Measurements from ENCODE around the gene CEP85. TPM values are rescaled to one million over a fixed set of nuclear protein-coding genes. Genes with fewer than 3 reads are reported as not detected.

The CEP85 gene
- total RNA-seq, 2 experiments from 2014 or later, result 47.1 to 55.2 TPM

DNA sequence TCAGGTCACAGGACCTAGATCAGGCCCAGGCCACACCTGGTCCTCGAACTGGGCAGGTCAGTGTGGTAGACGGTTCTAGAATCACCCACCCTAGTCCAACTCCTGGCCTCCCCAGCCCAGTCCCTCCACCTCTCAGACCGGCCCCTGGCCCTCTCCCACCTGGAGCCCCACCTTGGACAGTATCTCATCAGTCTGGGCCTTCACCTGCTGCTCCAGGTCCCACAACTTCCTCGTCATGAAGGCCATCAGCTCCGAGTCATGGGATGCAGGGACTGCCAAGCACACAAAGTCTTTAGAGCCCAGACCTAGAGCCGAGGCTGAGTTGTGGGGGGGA is 63.8 kb downstream of the CEP85 start:
- intact Hi-C loops (cut with micrococcal nuclease; ENCODE audit: unreplicated experiment), result no loop called here
- no peak overlapping the region for H3K4me3 ChIP-seq (ENCODE audit: low read depth, low read length, poor library complexity, severe bottlenecking)
- peaks cover 48% of the 10 kb centered on the region for H3K4me1 ChIP-seq (ENCODE audit: insufficient read depth, low read length, poor library complexity, severe bottlenecking)
- ChIA-PET POLR2A (interaction anchor here (0.6 to 2.4 kb wide), 2 partner anchors 18 to 857 kb away, joined by 3 to 13 read pairs; partner anchors contain the start of gene SLC9A1), CTCF (ENCODE audit: unreplicated experiment) (no interaction called here)
- no peak overlapping the region for H2AFZ ChIP-seq (ENCODE audit: low read length)
- no TSS peak for BruUV-seq (replicated peaks)
- no peaks in the 10 kb centered on the region for H3K9me2 ChIP-seq (ENCODE audit: insufficient read depth, low read length)
- H3K79me2 ChIP-seq (ENCODE audit: insufficient read depth, low read depth, low read length), result peaks cover 3% of the 10 kb centered on the region; the same call in 1 of the 2 replicates
- DNase-seq (ENCODE audit: low spot score), result no peak
- no peak overlapping the region for H3K4me2 ChIP-seq (ENCODE audit: low read length)
- H3K27ac ChIP-seq (ENCODE audit: low read depth, low read length, poor library complexity, severe bottlenecking), result peak overlapping the region; percentile 11
- TF ChIP-seq EZH2phosphoT487 (IDR thresholded peaks at IDR 0.05; ENCODE audit: borderline replicate concordance, low read depth, low read length), result no peak
- TF ChIP-seq, protein P1, sequence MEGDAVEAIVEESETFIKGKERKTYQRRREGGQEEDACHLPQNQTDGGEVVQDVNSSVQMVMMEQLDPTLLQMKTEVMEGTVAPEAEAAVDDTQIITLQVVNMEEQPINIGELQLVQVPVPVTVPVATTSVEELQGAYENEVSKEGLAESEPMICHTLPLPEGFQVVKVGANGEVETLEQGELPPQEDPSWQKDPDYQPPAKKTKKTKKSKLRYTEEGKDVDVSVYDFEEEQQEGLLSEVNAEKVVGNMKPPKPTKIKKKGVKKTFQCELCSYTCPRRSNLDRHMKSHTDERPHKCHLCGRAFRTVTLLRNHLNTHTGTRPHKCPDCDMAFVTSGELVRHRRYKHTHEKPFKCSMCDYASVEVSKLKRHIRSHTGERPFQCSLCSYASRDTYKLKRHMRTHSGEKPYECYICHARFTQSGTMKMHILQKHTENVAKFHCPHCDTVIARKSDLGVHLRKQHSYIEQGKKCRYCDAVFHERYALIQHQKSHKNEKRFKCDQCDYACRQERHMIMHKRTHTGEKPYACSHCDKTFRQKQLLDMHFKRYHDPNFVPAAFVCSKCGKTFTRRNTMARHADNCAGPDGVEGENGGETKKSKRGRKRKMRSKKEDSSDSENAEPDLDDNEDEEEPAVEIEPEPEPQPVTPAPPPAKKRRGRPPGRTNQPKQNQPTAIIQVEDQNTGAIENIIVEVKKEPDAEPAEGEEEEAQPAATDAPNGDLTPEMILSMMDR (conservative IDR thresholded peaks at IDR 0.05; ENCODE audit: low read length), result no peak
- no peaks in the 10 kb centered on the region for H4K20me1 ChIP-seq (ENCODE audit: insufficient read depth, low read length)
- H3K9me3 ChIP-seq (ENCODE audit: low read length), result no peaks in the 10 kb centered on the region
- H3K36me3 ChIP-seq (ENCODE audit: insufficient read depth, low read length), result peaks cover 65% of the 10 kb centered on the region

DNA sequence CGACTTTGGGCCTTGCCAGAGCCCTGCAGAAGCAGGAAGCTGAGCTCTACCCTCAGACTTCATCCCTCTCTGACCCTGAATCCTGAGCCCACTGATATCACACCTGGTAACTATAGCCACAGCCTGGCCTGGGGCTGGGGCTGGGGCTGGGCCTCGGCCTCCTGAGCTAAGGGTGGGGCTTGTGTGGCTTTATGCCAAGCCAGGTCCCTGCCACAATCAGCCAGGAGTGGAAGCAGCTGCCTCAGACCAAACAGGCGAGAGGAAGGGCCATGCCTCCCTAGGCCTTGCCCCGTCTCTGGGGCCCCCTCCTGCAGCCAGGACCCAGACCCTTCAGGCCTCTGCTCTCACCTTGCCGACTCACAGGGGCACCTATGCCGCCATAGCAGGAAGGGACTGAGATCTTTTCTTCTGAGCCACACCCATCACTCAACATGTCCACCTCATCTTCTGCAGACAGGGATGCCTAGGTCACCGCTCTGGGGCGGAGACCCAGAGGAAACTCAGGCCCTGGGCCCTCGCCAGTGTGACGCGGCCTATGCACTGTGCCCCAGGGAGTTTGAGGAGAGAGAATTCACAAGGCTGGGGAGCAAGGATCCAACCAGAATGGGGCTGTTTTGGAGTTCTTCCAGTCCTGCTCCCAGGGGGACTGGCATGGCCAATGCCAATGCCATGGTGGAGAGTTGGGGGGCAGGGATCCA is 66.7 kb downstream of the CEP85 start:
- H3K36me3 ChIP-seq (ENCODE audit: insufficient read depth, low read length), result peaks cover 49% of the 10 kb centered on the region; the same call in 1 of the 2 replicates
- no peak overlapping the region for H3K4me2 ChIP-seq (ENCODE audit: low read length)
- TF ChIP-seq EZH2phosphoT487 (IDR thresholded peaks at IDR 0.05; ENCODE audit: borderline replicate concordance, low read depth, low read length), result no peak
- TF ChIP-seq, protein P1 (conservative IDR thresholded peaks at IDR 0.05; ENCODE audit: low read length), result no peak
- intact Hi-C loops (cut with micrococcal nuclease; ENCODE audit: unreplicated experiment), result no loop called here
- H3K4me3 ChIP-seq (ENCODE audit: low read depth, low read length, poor library complexity, severe bottlenecking), result no peak overlapping the region
- ChIA-PET POLR2A (interaction anchor here (0.7 to 3.0 kb wide), 3 partner anchors 9 to 17 kb away, joined by 3 to 15 read pairs (median 7); partner anchors contain the start of gene CD52), CTCF (ENCODE audit: unreplicated experiment) (interaction anchor here (1.2 kb wide), 1 partner anchor 21 kb away, joined by 4 read pairs; no protein-coding TSS in a partner anchor)
- no peaks in the 10 kb centered on the region for H4K20me1 ChIP-seq (ENCODE audit: insufficient read depth, low read length)
- peaks cover 33% of the 10 kb centered on the region for H3K79me2 ChIP-seq (ENCODE audit: insufficient read depth, low read depth, low read length)
- no peak overlapping the region for H2AFZ ChIP-seq (ENCODE audit: low read length)
- DNase-seq (ENCODE audit: low spot score), result no peak
- H3K9me3 ChIP-seq (ENCODE audit: low read length), result no peaks in the 10 kb centered on the region
- H3K9me2 ChIP-seq (ENCODE audit: insufficient read depth, low read length), result no peaks in the 10 kb centered on the region
- H3K27ac ChIP-seq (ENCODE audit: low read depth, low read length, poor library complexity, severe bottlenecking), result peak overlapping the region; percentile 72
- BruUV-seq (replicated peaks), result no TSS peak
- peaks cover 69% of the 10 kb centered on the region for H3K4me1 ChIP-seq (ENCODE audit: insufficient read depth, low read length, poor library complexity, severe bottlenecking)
